ENCODE measurements around the gene TMPRSS11F. TPM values are rescaled to one million over a fixed set of nuclear protein-coding genes. Genes with fewer than 3 reads are reported as not detected.

Gene TMPRSS11F
- total RNA-seq, 1 donor from 2014 or later, result 1.1 TPM

GRCh38 chr4:68147079-68147478 is 17.4 kb upstream of the TMPRSS11F start:
- TF ChIP-seq, protein P1, sequence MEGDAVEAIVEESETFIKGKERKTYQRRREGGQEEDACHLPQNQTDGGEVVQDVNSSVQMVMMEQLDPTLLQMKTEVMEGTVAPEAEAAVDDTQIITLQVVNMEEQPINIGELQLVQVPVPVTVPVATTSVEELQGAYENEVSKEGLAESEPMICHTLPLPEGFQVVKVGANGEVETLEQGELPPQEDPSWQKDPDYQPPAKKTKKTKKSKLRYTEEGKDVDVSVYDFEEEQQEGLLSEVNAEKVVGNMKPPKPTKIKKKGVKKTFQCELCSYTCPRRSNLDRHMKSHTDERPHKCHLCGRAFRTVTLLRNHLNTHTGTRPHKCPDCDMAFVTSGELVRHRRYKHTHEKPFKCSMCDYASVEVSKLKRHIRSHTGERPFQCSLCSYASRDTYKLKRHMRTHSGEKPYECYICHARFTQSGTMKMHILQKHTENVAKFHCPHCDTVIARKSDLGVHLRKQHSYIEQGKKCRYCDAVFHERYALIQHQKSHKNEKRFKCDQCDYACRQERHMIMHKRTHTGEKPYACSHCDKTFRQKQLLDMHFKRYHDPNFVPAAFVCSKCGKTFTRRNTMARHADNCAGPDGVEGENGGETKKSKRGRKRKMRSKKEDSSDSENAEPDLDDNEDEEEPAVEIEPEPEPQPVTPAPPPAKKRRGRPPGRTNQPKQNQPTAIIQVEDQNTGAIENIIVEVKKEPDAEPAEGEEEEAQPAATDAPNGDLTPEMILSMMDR (IDR thresholded peaks at IDR 0.05; ENCODE audit: unreplicated experiment), result no peak
- Mint-ChIP-seq H3K27ac (no peak overlapping the region), H3K4me1 (peaks cover 12% of the 10 kb centered on the region), H3K9me3 (peaks cover 24% of the 10 kb centered on the region), H3K27me3 (ENCODE audit: low read depth) (no peaks in the 10 kb centered on the region), H3K4me3 (no peak overlapping the region), H3K36me3 (peaks cover 12% of the 10 kb centered on the region)
- DNase-seq (ENCODE audit: low spot score in 2 of 2, unreplicated experiment in 2 of 2), result no peak

DNA sequence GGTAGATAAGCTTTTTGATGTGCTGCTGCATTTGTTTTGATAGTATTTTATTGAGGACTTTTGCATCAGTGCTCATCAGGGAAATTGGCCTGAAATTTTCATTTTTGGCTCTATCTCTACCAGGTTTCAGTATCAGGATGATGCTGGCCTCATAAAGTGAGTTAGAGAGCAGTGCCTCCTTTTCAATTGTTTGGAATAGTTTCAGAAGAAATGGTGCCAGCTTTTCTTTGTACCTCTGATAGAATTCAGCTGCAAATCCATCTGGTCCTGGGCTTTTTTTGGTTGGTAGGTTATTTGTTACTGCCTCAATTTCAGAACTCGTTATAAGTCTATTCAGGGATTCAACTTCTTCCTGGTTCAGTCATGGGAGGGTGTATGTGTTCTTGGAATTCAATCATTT is 15.6 kb upstream of the TMPRSS11F start:
- H3K4me1 Mint-ChIP-seq, result peaks cover 8% of the 10 kb centered on the region
- no peak overlapping the region for H3K4me3 Mint-ChIP-seq
- no peak overlapping the region for H3K27ac Mint-ChIP-seq
- TF ChIP-seq, protein P1 (IDR thresholded peaks at IDR 0.05; ENCODE audit: unreplicated experiment), result no peak
- DNase-seq (ENCODE audit: low spot score in 2 of 2, unreplicated experiment in 2 of 2), result no peak
- H3K27me3 Mint-ChIP-seq (ENCODE audit: low read depth), result no peaks in the 10 kb centered on the region
- H3K36me3 Mint-ChIP-seq, result peaks cover 12% of the 10 kb centered on the region
- peaks cover 24% of the 10 kb centered on the region for H3K9me3 Mint-ChIP-seq

DNA sequence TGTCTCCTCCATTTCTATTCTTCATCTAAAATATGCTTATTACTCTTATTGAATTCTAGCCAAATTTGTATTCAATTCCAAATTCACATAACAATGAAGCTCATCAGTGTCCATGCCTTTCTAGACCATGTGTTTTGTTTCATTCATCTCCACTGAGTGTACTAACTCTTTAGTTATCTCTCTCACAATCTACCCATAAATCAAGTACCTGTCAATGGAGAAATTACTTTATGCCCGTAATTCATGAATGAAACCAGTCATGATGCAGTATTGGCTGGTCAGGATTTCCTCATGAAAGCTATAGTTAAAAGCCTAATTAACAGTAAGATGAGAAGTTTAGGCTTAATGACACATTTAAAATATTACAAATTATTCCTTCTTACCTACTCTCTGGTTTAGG is 12.2 kb upstream of the TMPRSS11F start:
- no peak overlapping the region for H3K27ac Mint-ChIP-seq
- H3K9me3 Mint-ChIP-seq, result peaks cover 20% of the 10 kb centered on the region
- no peak for DNase-seq (ENCODE audit: low spot score in 2 of 2, unreplicated experiment in 2 of 2)
- peaks cover 6% of the 10 kb centered on the region for H3K4me1 Mint-ChIP-seq
- no peak overlapping the region for H3K4me3 Mint-ChIP-seq
- peaks cover 6% of the 10 kb centered on the region for H3K36me3 Mint-ChIP-seq
- H3K27me3 Mint-ChIP-seq (ENCODE audit: low read depth), result no peaks in the 10 kb centered on the region
- TF ChIP-seq, protein P1 (IDR thresholded peaks at IDR 0.05; ENCODE audit: unreplicated experiment), result no peak

DNA sequence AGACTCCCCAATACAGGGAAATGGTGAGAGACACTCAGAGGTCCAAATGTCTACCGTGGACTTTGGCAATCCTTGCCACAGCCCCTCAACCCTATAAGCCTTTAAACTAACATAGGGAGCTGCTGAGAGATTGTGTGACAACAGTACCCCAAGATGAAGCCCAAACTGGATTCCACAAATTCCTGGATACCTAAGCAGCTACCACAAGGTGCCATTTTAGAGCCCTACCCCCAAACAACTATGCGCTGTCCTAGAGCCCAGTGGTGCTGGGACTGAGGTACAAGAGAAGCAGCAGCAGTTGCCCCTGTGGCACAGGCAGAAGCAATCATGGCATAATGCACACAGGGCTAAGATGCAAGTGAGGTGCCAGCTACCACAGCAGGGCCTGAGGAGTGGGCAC is 2.7 kb upstream of the TMPRSS11F start:
- no peaks in the 10 kb centered on the region for H3K27me3 Mint-ChIP-seq (ENCODE audit: low read depth)
- DNase-seq (ENCODE audit: low spot score in 2 of 2, unreplicated experiment in 2 of 2), result no peak
- H3K4me1 Mint-ChIP-seq, result peaks cover 21% of the 10 kb centered on the region
- H3K9me3 Mint-ChIP-seq, result peaks cover 35% of the 10 kb centered on the region
- no peak overlapping the region for H3K4me3 Mint-ChIP-seq
- H3K36me3 Mint-ChIP-seq, result peaks cover 13% of the 10 kb centered on the region
- no peak overlapping the region for H3K27ac Mint-ChIP-seq
- TF ChIP-seq, protein P1 (IDR thresholded peaks at IDR 0.05; ENCODE audit: unreplicated experiment), result no peak

DNA sequence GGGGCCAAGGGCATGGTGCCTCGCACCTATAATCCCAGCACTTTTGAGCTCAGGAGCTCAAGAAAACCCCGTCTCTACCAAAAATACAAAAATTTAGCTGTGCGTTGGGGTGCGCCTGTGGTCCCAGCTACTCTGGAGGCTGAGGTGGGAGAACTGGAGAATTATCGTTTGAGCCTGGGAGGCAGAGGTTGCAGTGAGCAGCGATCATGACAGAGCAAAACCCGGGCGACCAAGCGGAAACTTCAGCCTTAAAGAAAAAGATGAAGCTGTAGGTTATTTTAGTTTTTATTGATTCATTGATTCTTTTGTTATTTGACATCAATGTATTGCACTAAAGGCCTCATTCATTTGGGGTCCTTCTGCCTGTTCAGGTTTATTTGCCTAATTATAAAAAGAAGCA is 5.4 kb downstream of the TMPRSS11F start:
- Mint-ChIP-seq H3K4me3 (no peak overlapping the region), H3K9me3 (peaks cover 7% of the 10 kb centered on the region), H3K27ac (no peak overlapping the region), H3K4me1 (peaks cover 45% of the 10 kb centered on the region), H3K36me3 (peaks cover 6% of the 10 kb centered on the region), H3K27me3 (ENCODE audit: low read depth) (no peaks in the 10 kb centered on the region)
- TF ChIP-seq, protein P1 (IDR thresholded peaks at IDR 0.05; ENCODE audit: unreplicated experiment), result no peak
- no peak for DNase-seq (ENCODE audit: low spot score in 2 of 2, unreplicated experiment in 2 of 2)

- TF ChIP-seq, protein P1 (IDR thresholded peaks at IDR 0.05; ENCODE audit: unreplicated experiment), result no peak
- Mint-ChIP-seq H3K4me1 (peaks cover 42% of the 10 kb centered on the region), H3K9me3 (peaks cover 14% of the 10 kb centered on the region), H3K36me3 (peaks cover 6% of the 10 kb centered on the region), H3K27me3 (ENCODE audit: low read depth) (no peaks in the 10 kb centered on the region), H3K4me3 (no peak overlapping the region), H3K27ac (peak overlapping the region; percentile 11)
- DNase-seq (ENCODE audit: low spot score in 2 of 2, unreplicated experiment in 2 of 2), result no peak
Observed at GRCh38 chr4:68123525-68123924, 6.1 kb downstream of the TMPRSS11F start.
